Gastrocnemius medialis (tissue), 4 donors: ENCODE data around the gene IQCM.

Experiments used
- POLR2A ChIP-seq, 2 donors: fragments of 450-650 bp; IDR thresholded peaks; one replicate each; pipeline ENCODE4 v1.6.1; 2017; ENCODE audit warnings: antibody characterized with exemption in 2 of 2, mild to moderate bottlenecking in 2 of 2, moderate library complexity in 2 of 2
- TF ChIP-seq, protein P1 (sequence below), 5 experiments: fragments of 450-650 bp in 3 of 5; fragments of 200-600 bp in 2 of 5; sonication (generic) in 2 of 5; IDR thresholded peaks in 4 of 5; conservative IDR thresholded peaks in 1 of 5; 1 replicate in 4 of 5; 2 replicates in 1 of 5; pipeline ENCODE4 v1.5.1; 2016 to 2019; ENCODE audit warnings: antibody characterized with exemption in 5 of 5, mild to moderate bottlenecking in 3 of 5, moderate library complexity in 3 of 5

- TF ChIP-seq, protein P1, sequence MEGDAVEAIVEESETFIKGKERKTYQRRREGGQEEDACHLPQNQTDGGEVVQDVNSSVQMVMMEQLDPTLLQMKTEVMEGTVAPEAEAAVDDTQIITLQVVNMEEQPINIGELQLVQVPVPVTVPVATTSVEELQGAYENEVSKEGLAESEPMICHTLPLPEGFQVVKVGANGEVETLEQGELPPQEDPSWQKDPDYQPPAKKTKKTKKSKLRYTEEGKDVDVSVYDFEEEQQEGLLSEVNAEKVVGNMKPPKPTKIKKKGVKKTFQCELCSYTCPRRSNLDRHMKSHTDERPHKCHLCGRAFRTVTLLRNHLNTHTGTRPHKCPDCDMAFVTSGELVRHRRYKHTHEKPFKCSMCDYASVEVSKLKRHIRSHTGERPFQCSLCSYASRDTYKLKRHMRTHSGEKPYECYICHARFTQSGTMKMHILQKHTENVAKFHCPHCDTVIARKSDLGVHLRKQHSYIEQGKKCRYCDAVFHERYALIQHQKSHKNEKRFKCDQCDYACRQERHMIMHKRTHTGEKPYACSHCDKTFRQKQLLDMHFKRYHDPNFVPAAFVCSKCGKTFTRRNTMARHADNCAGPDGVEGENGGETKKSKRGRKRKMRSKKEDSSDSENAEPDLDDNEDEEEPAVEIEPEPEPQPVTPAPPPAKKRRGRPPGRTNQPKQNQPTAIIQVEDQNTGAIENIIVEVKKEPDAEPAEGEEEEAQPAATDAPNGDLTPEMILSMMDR (IDR thresholded peaks at IDR 0.05 in 4 of 5, conservative IDR thresholded peaks at IDR 0.05 in 1 of 5): no peak
- no peak for TF ChIP-seq POLR2A (IDR thresholded peaks at IDR 0.05)
These were observed 184.0 kb downstream of the IQCM start for GRCh38 chr4:149631629-149632028.
